Kidney epithelial cell (primary cell): ENCODE results near the gene HOXB3. TPM values are rescaled to one million over a fixed set of nuclear protein-coding genes. Genes with fewer than 3 reads are reported as not detected.

Experiments
- DNase-seq: peaks from one replicate; pipeline ENCODE4 v3.0.0-alpha.2; 2010; ENCODE audit warnings: low read depth
- H3K27me3 ChIP-seq: 2 replicates; pipeline ENCODE4 v1.6.0; 2011; ENCODE audit warnings: low read length; ENCODE audit not compliant: control insufficient read depth, insufficient read depth
- H3K36me3 ChIP-seq: 2 replicates; pipeline ENCODE4 v1.5.1; 2011; ENCODE audit warnings: low read length; ENCODE audit not compliant: control insufficient read depth, insufficient read depth
- H3K4me3 ChIP-seq: 2 replicates; pipeline ENCODE4 v1.5.1; 2011; ENCODE audit warnings: low read depth, mild to moderate bottlenecking, control low read depth, low read length
- CTCF ChIP-seq: IDR thresholded peaks from 2 replicates; pipeline ENCODE4 v1.5.1; 2011; ENCODE audit warnings: mild to moderate bottlenecking, moderate library complexity, low read length, control low read depth, inconsistent platforms; ENCODE audit not compliant: insufficient read depth, poor library complexity, severe bottlenecking
- total RNA-seq: library from RNA; depleted of rRNA; stranded (reverse); fragments of >200 nt; gene quantifications from 2 replicates; pipeline ENCODE4 v1.2.3, GENCODE V29; 2015

HOXB3 gene
- total RNA-seq, 1 donor from 2014 or later: 31.1 TPM

GRCh38 chr17:48505788-48506187 is 84.3 kb downstream of the HOXB3 start:
- no peaks in the 10 kb centered on the region for H3K36me3 ChIP-seq
- H3K4me3 ChIP-seq: no peak overlapping the region
- DNase-seq: peak; percentile 83
- TF ChIP-seq CTCF: no peak
- H3K27me3 ChIP-seq: no peaks in the 10 kb centered on the region

GRCh38 chr17:48504953-48505352 is 85.1 kb downstream of the HOXB3 start:
- TF ChIP-seq CTCF: no peak
- Histone ChIP-seq H3K4me3 (no peak overlapping the region), H3K27me3 (no peaks in the 10 kb centered on the region), H3K36me3 (no peaks in the 10 kb centered on the region)
- no peak for DNase-seq

- no peak for TF ChIP-seq CTCF
- H3K4me3 ChIP-seq: no peak overlapping the region
- no peaks in the 10 kb centered on the region for H3K27me3 ChIP-seq
- H3K36me3 ChIP-seq: no peaks in the 10 kb centered on the region
- DNase-seq: no peak
These were observed 86.3 kb downstream of the HOXB3 start for GRCh38 chr17:48503747-48504146.

GRCh38 chr17:48502901-48503300 is 87.1 kb downstream of the HOXB3 start:
- TF ChIP-seq CTCF: no peak
- DNase-seq: no peak
- Histone ChIP-seq H3K27me3 (no peaks in the 10 kb centered on the region), H3K36me3 (no peaks in the 10 kb centered on the region), H3K4me3 (no peak overlapping the region)

GRCh38 chr17:48502312-48502711 is 87.7 kb downstream of the HOXB3 start:
- TF ChIP-seq CTCF: no peak

More at GRCh38 chr17:48502312-48502711, 87.7 kb downstream of the HOXB3 start:
- Histone ChIP-seq H3K36me3 (no peaks in the 10 kb centered on the region), H3K4me3 (no peak overlapping the region), H3K27me3 (no peaks in the 10 kb centered on the region)
- DNase-seq: no peak
